ENCODE measurements around the gene HAT1.
"Not testable (repeated sequence)": the region's sequence is repeated elsewhere in the genome, so short reads cannot be mapped to it uniquely, and the experiment has no call there.

Gene HAT1

GRCh38 chr2:171922230-171923022, at the start of gene HAT1:
HAT1 (plus strand) TSS chr2:171922461; CDS start chr2:171922501, 40 bp downstream.
- DNase-seq (ENCODE audit: low spot score): peak; percentile 97

GRCh38 chr2:171874517-171874916, 47.7 kb upstream of the HAT1 start:
- DNase-seq (ENCODE audit: low spot score): no peak

GRCh38 chr2:171874963-171875362, 47.3 kb upstream of the HAT1 start:
- no peak for DNase-seq (ENCODE audit: low spot score)

DNA sequence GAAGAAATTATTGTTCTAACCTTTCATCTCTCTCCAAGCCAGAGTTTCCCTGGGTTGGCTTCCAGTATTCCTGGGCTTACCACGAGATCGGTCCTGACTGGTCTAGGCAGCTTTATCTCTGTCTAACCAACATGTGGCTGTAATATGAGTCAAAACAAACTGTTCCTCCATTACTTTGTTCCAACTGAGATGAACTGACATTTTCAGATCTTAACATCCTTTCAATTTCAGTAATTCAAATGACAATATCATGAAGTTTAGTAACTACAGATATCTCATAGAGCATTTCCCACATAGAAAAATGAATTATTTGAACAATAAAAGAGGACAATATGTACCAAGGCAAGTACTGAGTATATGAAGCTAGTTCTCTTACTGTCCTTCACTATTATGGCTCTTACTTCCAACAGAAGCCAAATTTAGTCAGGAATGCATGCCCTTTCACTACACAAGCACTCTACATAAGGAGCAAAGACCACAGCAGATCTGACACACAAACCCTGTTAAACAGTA, 43.7 kb upstream of the HAT1 start:
- DNase-seq (ENCODE audit: low spot score): no peak

GRCh38 chr2:171879865-171880264, 42.4 kb upstream of the HAT1 start:
- no peak for DNase-seq (ENCODE audit: low spot score)

DNA sequence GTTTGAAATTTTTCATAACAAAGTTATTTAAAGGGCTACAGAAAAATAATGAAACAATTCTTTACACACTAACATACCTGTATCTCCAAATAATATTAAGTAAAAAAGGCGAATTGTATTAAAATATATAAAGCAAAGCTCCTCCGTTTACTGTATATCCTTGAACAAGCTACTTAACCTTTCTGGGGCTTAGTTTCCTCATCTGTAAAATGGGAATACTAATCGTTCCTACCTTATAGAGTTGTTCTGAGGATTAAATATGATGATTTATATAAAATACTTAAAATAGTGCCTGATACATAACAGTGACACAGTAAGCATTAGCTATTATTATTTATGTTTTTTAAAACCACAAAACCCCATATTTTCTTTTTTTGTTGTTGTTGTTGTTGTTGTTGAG, 41.5 kb upstream of the HAT1 start:
- no peak for DNase-seq (ENCODE audit: low spot score)

DNA sequence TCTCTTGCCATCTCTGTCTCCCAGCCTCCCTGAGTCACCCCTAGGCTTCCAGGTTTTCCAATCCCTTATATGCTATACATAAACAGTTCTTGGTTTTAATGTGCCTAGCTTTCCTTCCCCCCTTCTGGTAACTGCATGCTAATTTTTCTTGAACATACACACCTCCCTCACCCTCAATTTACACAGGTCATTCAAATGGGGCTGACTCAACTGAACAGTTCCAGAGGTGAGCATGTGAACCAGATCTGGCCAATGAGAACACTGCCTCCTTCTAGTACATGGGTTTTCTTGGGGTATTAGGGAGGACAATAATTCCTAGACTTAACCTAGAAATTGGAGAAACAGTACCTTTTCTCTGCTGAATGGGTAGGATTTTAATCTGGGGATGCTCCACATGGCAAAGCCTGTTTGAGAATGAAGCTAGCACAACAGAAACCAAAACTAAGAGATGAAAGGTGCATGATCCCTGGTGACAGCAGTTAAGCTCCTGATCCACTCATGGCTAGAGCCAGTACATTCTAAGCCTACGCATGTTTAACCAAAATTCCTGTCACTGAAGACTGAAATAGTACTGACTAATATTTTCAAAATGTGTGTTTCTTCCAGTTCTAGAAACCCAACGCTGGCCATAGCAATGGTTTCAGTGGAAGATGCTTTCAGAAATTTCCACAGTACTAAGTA, 40.0 kb upstream of the HAT1 start:
- DNase-seq (ENCODE audit: low spot score): no peak

GRCh38 chr2:171883275-171883893, 38.9 kb upstream of the HAT1 start:
- no peak for DNase-seq (ENCODE audit: low spot score)

DNA sequence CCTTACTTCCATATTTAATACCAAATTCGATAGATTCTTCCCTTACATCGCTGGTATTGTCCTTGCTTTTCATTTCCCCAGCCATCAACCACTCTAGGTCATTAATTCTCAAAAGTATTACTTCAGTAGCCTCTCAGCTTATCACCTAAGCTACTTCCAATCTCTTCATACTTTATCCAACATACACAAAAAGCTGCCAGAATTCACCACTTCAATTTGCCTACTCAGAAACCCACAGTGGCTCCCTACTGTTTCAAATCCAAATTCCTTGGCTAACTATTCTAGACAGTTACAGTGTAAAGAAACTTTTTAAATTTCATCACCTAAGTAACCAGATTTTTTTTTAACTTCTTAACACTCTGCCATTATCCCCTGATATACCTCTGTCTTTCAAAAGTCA, 32.9 kb upstream of the HAT1 start:
- DNase-seq (ENCODE audit: low spot score): no peak

GRCh38 chr2:171889808-171890207, 32.5 kb upstream of the HAT1 start:
- no peak for DNase-seq (ENCODE audit: low spot score)

DNA sequence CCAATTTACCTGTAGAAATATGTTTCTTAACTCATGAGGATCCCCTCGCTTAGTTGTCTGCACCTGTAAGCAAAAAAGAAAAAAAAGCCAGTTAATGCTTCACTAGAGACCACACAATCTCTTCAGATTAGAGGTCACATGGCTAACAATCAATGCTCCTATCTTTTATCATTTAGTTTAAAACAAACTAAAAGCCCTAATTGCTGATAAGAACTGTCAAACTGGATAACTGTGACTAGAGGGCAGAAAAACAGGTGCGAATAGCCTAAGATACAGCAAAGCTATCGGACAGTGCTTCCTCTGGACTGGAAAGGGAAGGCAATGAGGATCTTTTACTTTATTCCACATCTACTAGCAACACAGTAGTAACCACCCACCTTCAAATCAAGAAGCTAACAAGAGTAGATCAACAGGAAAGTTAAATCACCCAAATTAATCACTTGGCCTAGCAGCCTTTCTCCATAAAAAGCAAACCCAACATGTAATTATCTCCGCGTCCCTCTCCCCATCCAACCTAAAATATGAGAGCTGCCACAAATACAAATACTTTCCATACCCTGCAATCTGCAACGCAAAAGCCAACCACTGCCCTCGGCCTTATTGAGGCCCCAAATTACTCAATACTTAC, 29.0 kb upstream of the HAT1 start:
- no peak for DNase-seq (ENCODE audit: low spot score)

DNA sequence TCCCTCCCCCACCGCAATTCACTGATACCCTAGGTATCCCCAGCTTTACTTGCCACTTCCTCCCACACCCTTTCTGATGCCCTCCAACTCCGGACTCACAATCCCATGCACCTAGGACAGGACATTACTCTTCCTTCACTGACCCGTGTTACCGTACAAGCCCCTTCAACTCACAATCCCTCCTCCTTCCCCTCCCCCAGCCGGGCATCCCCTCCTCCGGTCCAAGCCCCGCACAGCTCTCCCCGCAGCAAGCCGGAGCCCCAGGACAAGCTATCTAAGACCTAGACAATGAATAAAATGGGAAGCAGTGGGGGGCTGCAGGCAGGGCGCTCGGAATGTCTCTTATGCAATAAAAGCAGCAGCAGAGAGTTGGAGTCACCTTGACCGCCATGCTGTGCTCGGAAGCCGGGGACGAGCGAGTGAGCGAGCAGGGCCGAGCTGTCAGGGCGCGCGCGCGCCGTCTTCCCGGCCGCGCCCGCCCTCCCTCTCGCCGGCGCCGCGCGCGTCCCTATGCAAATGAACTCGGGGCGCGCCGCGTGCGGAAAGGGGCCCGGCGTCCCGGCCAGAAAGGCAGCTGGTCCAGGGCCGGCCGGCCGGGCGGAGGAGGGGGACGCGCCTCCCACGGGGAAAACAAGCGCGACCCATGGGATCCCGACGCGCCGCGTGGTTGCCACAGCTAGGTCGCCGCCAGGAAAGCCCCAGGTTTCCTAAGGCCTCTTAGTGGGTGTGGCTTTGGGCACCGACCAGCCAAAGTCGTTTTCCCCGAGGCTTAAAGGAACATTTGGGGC, 28.2 kb upstream of the HAT1 start, which contains the start of gene SLC25A12:
Gene SLC25A12 (minus strand): TSS at position 421 of the 788 bp plus-strand sequence. CDS start 30 bp downstream, at position 391.
- peak; percentile 79 for DNase-seq (ENCODE audit: low spot score)

DNA sequence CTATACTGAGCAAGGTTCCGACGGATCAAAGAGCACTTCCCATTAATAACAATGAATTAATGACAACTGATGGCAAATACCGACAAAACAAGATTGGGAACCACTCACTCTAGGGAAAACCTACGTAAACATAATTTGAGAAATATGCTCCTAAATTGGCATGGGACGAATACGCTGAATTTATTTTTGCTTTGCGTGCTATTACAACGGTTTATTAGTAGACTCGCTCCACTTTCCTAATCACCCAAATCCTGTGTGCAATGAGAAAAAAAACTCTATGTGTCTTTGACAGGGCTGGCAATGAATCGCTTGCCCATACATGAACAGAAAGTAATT, 27.7 kb upstream of the HAT1 start:
- DNase-seq (ENCODE audit: low spot score): no peak

GRCh38 chr2:171895786-171896185, 26.5 kb upstream of the HAT1 start:
- no peak for DNase-seq (ENCODE audit: low spot score)

DNA sequence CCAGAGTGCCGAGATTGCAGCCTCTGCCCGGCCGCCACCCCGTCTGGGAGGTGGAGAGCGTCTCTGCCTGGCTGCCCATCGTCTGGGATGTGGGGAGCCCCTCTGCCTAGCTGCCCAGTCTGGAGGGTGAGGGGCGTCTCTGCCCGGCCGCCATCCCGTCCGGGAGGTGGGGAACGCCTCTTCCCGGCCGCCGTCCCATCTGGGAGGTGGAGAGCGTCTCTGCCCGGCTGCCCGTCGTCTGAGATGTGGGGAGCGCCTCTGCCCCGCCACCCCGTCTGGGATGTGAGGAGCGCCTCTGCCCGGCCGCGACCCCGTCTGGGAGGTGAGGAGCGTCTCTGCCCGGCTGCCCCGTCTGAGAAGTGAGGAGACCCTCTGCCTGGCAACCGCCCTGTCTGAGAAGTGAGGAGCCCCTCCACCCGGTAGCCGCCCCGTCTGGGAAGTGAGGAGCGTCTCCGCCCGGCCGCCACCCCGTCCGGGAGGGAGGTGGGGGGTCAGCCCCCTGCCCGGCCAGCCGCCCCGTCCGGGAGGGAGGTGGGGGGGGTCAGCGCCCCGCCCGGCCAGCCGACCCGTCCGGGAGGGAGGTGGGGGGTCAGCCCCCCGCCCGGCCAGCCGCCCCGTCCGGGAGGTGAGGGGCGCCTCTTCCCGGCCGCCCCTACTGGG, 22.5 kb upstream of the HAT1 start:
- DNase-seq (ENCODE audit: low spot score): not testable (repeated sequence)

DNA sequence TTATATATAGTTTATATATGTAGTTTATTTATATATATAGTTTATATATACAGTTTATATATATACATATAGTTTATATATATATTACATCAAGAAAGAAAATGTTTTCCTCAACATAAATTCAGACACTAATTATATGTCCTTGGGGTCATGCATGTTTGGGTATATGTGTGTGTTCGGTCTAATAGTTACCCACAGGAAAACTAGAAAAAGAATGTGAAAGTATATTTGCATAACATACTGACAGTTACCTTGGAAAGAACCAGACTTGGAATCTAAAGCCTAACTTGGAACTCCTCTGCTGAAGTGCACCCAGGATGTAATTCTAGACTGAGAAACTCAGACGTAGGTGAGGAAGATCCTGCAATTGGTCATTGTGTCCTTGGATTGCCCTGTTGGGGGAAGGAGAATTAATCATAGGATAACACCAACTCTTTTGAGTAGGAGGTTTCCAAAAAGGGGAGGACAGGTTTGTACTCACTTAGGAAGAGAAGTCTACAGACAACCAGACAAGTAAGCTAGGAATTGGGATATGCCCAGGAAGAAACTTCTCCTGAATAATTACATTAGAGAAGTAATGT, 19.3 kb upstream of the HAT1 start:
- DNase-seq (ENCODE audit: low spot score): no peak

GRCh38 chr2:171908235-171908634, 14.0 kb upstream of the HAT1 start:
- DNase-seq (ENCODE audit: low spot score): no peak

DNA sequence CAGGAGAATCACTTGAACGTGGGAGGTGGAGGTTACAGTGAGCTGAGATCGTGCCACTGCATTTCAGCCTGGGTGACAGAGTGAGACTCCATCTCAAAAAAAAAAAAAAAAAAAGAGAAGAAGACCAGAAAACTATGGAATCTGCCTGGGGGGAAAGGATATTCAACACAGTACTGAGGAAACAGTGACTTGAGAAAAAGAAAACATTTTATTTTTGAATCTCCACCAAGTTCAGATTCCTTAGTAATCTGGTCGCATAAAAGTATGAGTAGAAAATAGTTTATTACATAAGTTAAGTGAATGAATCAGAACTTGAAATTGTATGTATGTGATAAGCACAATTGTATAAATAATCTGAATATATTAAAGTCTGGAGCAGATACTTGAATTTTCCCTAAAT, 13.0 kb upstream of the HAT1 start:
- no peak for DNase-seq (ENCODE audit: low spot score)

- no peak for DNase-seq (ENCODE audit: low spot score)
These were observed 11.8 kb upstream of the HAT1 start for GRCh38 chr2:171910494-171910893.

DNA sequence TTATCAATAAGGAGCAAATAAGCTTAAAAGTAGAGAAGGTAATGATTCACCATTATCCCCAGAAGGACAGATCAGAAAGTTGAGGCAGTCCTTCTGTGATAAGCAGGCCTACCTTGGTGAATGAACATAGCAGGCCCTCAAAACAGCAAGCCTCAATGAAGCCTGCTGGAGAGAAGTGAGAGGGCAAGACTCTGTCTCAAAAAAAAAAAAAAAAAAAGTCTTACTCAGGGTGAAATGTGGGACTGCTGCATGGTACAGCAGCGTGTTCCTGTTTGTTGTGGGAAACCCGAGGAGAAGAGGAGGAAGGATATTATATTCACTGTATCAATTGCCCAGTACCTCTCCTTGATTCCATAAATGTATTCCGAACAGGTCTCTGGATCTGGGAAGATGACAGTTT, 8.7 kb upstream of the HAT1 start:
- no peak for DNase-seq (ENCODE audit: low spot score)

GRCh38 chr2:171919453-171919852, 2.8 kb upstream of the HAT1 start:
- no peak for DNase-seq (ENCODE audit: low spot score)
